Measurements from ENCODE around the gene TRABD2B.

Gene TRABD2B

GRCh38 chr1:47809301-47810084 is 187.7 kb downstream of the TRABD2B start:
- no peak for TF ChIP-seq ZNF274 (IDR thresholded peaks at IDR 0.05; ENCODE audit: low read depth, low read length)
- H3K4me3 ChIP-seq (ENCODE audit: low read length): no peak overlapping the region

- no peak for TF ChIP-seq ZNF274 (IDR thresholded peaks at IDR 0.05; ENCODE audit: low read depth, low read length)
- H3K4me3 ChIP-seq (ENCODE audit: low read length): no peak overlapping the region
Measured at GRCh38 chr1:47808612-47809011, 188.6 kb downstream of the TRABD2B start.

GRCh38 chr1:47805921-47806361 is 191.2 kb downstream of the TRABD2B start:
- no peak overlapping the region for H3K4me3 ChIP-seq (ENCODE audit: low read length)
- TF ChIP-seq ZNF274 (IDR thresholded peaks at IDR 0.05; ENCODE audit: low read depth, low read length): no peak

GRCh38 chr1:47805018-47805417 is 192.2 kb downstream of the TRABD2B start:
- no peak for TF ChIP-seq ZNF274 (IDR thresholded peaks at IDR 0.05; ENCODE audit: low read depth, low read length)
- no peak overlapping the region for H3K4me3 ChIP-seq (ENCODE audit: low read length)

GRCh38 chr1:47803815-47804501 is 193.2 kb downstream of the TRABD2B start:
- TF ChIP-seq ZNF274 (IDR thresholded peaks at IDR 0.05; ENCODE audit: low read depth, low read length): no peak
- no peak overlapping the region for H3K4me3 ChIP-seq (ENCODE audit: low read length)

- H3K4me3 ChIP-seq (ENCODE audit: low read length): no peak overlapping the region
- no peak for TF ChIP-seq ZNF274 (IDR thresholded peaks at IDR 0.05; ENCODE audit: low read depth, low read length)
Measured at GRCh38 chr1:47797575-47797974, 199.6 kb downstream of the TRABD2B start.

GRCh38 chr1:47796626-47797025 is 200.6 kb downstream of the TRABD2B start:
- no peak overlapping the region for H3K4me3 ChIP-seq (ENCODE audit: low read length)
- TF ChIP-seq ZNF274 (IDR thresholded peaks at IDR 0.05; ENCODE audit: low read depth, low read length): no peak

GRCh38 chr1:47795102-47795501 is 202.1 kb downstream of the TRABD2B start:
- no peak for TF ChIP-seq ZNF274 (IDR thresholded peaks at IDR 0.05; ENCODE audit: low read depth, low read length)
- H3K4me3 ChIP-seq (ENCODE audit: low read length): no peak overlapping the region

GRCh38 chr1:47794530-47794929 is 202.7 kb downstream of the TRABD2B start:
- no peak overlapping the region for H3K4me3 ChIP-seq (ENCODE audit: low read length)
- no peak for TF ChIP-seq ZNF274 (IDR thresholded peaks at IDR 0.05; ENCODE audit: low read depth, low read length)

- no peak for TF ChIP-seq ZNF274 (IDR thresholded peaks at IDR 0.05; ENCODE audit: low read depth, low read length)
- no peak overlapping the region for H3K4me3 ChIP-seq (ENCODE audit: low read length)
Measured at GRCh38 chr1:47794081-47794480, 203.1 kb downstream of the TRABD2B start.

- no peak overlapping the region for H3K4me3 ChIP-seq (ENCODE audit: low read length)
- no peak for TF ChIP-seq ZNF274 (IDR thresholded peaks at IDR 0.05; ENCODE audit: low read depth, low read length)
Measured at GRCh38 chr1:47793563-47793962, 203.6 kb downstream of the TRABD2B start.

GRCh38 chr1:47792779-47793178 is 204.4 kb downstream of the TRABD2B start:
- H3K4me3 ChIP-seq (ENCODE audit: low read length): no peak overlapping the region
- no peak for TF ChIP-seq ZNF274 (IDR thresholded peaks at IDR 0.05; ENCODE audit: low read depth, low read length)

GRCh38 chr1:47791879-47792608 is 205.1 kb downstream of the TRABD2B start:
- TF ChIP-seq ZNF274 (IDR thresholded peaks at IDR 0.05; ENCODE audit: low read depth, low read length): no peak

GRCh38 chr1:47788761-47789160 is 208.4 kb downstream of the TRABD2B start:
- TF ChIP-seq ZNF274 (IDR thresholded peaks at IDR 0.05; ENCODE audit: low read depth, low read length): no peak
- H3K4me3 ChIP-seq (ENCODE audit: low read length): no peak overlapping the region

More at GRCh38 chr1:47791879-47792608, 205.1 kb downstream of the TRABD2B start:
- H3K4me3 ChIP-seq (ENCODE audit: low read length): no peak overlapping the region
